Ovary (tissue), 9 donors: ENCODE measurements around the gene TBC1D16. TPM values are rescaled to one million over a fixed set of nuclear protein-coding genes. Genes with fewer than 3 reads are reported as not detected.

ENCODE experiments used
- DNase-seq, 5 donors: peaks; one replicate each; pipeline ENCODE4 v3.0.0-alpha.2; 2019 to 2020
- H3K27ac ChIP-seq, 2 donors: fragments of 200-600 bp; one replicate each; pipeline versions ENCODE4 v1.5.1 to v1.8.0; 2019 to 2022
- H3K27me3 ChIP-seq: fragments of 200-600 bp; one replicate; pipeline ENCODE4 v1.8.0; 2022
- H3K36me3 ChIP-seq: fragments of 200-600 bp; sonication (generic); one replicate; pipeline ENCODE4 v1.5.1; 2019
- H3K4me1 ChIP-seq: one replicate; pipeline ENCODE4 v1.8.1; 2013; ENCODE audit warnings: mild to moderate bottlenecking, moderate library complexity; ENCODE audit not compliant: insufficient read depth
- H3K4me3 ChIP-seq: fragments of 200-600 bp; sonication (generic); one replicate; pipeline ENCODE4 v1.5.1; 2017
- H3K9me3 ChIP-seq, 2 donors: fragments of 200-600 bp in 1 of 2; sonication (generic) in 1 of 2; one replicate each; pipeline versions ENCODE4 v1.5.1 to v1.8.1; 2013 to 2019; ENCODE audit warnings: mild to moderate bottlenecking in 1 of 2, moderate library complexity in 1 of 2
- CTCF ChIP-seq, 3 donors: fragments of 450-650 bp in 2 of 3; fragments of 200-600 bp in 1 of 3; IDR thresholded peaks; one replicate each; pipeline versions ENCODE4 v1.5.1 to v1.8.0; 2016 to 2022; ENCODE audit warnings: antibody characterized with exemption in 3 of 3, mild to moderate bottlenecking in 1 of 3
- EP300 ChIP-seq: sonication (generic); formaldehyde crosslinking; IDR thresholded peaks from one replicate; pipeline ENCODE4 v1.6.1; 2017; ENCODE audit warnings: antibody characterized with exemption
- POLR2A ChIP-seq: fragments of 450-650 bp; IDR thresholded peaks from one replicate; pipeline ENCODE4 v1.6.1; 2017; ENCODE audit warnings: antibody characterized with exemption, mild to moderate bottlenecking, moderate library complexity
- WGBS, 3 donors: extraction: QIAGEN DNeasy Blood & Tissue Kit in 1 of 3; methylation state at CpG; one replicate each; pipeline versions ENCODE4 v1.1.5 to v1.1.7; 2013 to 2017; 5-methylcytosine and 5-hydroxymethylcytosine counted together
- intact Hi-C, 4 donors: fragments of 100-400 bp; cut with DNase I; formaldehyde crosslinking; loops; one replicate each; pipeline versions ENCODE4 v1.11.0 to v1.15.1; 2022 to 2023
- polyA plus RNA-seq, 2 donors: library from polyadenylated mRNA; stranded (reverse); fragments of 200-250 nt in 1 of 2; fragments of 350-450 nt in 1 of 2; fragmentation: Illumina TruSeq in 1 of 2; extraction: RNeasy Lipid Tissue Mini Kit (QIAGEN cat#74804) in 1 of 2; gene quantifications; one replicate each; pipeline ENCODE4 v1.2.3, GENCODE V29; 2013 to 2014
- total RNA-seq, 7 donors: library from RNA; depleted of rRNA in 2 of 7; stranded (reverse); fragments of >200 nt in 2 of 7; fragmentation: NEBNext Ultra II Directional in 3 of 7; extraction: Animal tissue kit (Norgen Biotek cat#: 25700) in 3 of 7; gene quantifications; one replicate each; pipeline versions ENCODE4 v1.1.0 to v1.2.4, GENCODE V29; 2016 to 2023
- donor health status: DM: no; HTN: no; CAD: no; lungs with moderate emphysema.
- donor health status: DM: no; HTN: no; CAD: no.
- donor health status: Bipolar disorder and iron deficiency.
- donor health status: DM: yes; HTN: yes; CAD: no.
- donor health status: DM: no; HTN: no; CAD: no.
- donor health status: DM: yes; HTN: yes; CAD: no.

TBC1D16 gene
- total and polyA plus RNA-seq, 9 donors: 9.3 to 40.5 (median 27.1) TPM

GRCh38 chr17:79912552-79913330 is 122.9 kb downstream of the TBC1D16 start:
- no peak overlapping the region for H3K4me3 ChIP-seq
- no peak overlapping the region for H3K27ac ChIP-seq
- no peaks in the 10 kb centered on the region for H3K27me3 ChIP-seq
- TF ChIP-seq POLR2A: no peak
- no peak for TF ChIP-seq EP300
- no peak for TF ChIP-seq CTCF (IDR thresholded peaks at IDR 0.05)
- no peaks in the 10 kb centered on the region for H3K4me1 ChIP-seq
- intact Hi-C loops: loop anchor here in 2 of 4 donors (10.0 kb wide), 3 partner anchors 48 to 168 kb away; no protein-coding TSS in a partner anchor
- no peaks in the 10 kb centered on the region for H3K9me3 ChIP-seq
- no peaks in the 10 kb centered on the region for H3K36me3 ChIP-seq
- WGBS, 3 donors: 85 to 92% (median 87%) methylated on average over 14 of the region's 14 CpGs
- no peak for DNase-seq

- no peak overlapping the region for H3K27ac ChIP-seq
- no peaks in the 10 kb centered on the region for H3K27me3 ChIP-seq
- DNase-seq: no peak
- no peaks in the 10 kb centered on the region for H3K9me3 ChIP-seq
- no peaks in the 10 kb centered on the region for H3K36me3 ChIP-seq
- no peak for TF ChIP-seq POLR2A
- TF ChIP-seq CTCF (IDR thresholded peaks at IDR 0.05): no peak
- no peak for TF ChIP-seq EP300
- H3K4me1 ChIP-seq: no peaks in the 10 kb centered on the region
- 80 to 82% (median 81%) methylated on average over 20 of the region's 20 CpGs for WGBS, 3 donors
- intact Hi-C loops: loop anchor here in 2 of 4 donors (10.0 kb wide), 3 partner anchors 47 to 167 kb away; no protein-coding TSS in a partner anchor
- no peak overlapping the region for H3K4me3 ChIP-seq
Measured at GRCh38 chr17:79911430-79912399, 124.0 kb downstream of the TBC1D16 start.

GRCh38 chr17:79910985-79911361 is 124.7 kb downstream of the TBC1D16 start:
- no peaks in the 10 kb centered on the region for H3K9me3 ChIP-seq
- no peaks in the 10 kb centered on the region for H3K36me3 ChIP-seq
- DNase-seq: no peak
- no peak for TF ChIP-seq CTCF (IDR thresholded peaks at IDR 0.05)
- TF ChIP-seq POLR2A: no peak
- TF ChIP-seq EP300: no peak
- no peak overlapping the region for H3K27ac ChIP-seq
- intact Hi-C loops: loop anchor here in 2 of 4 donors (10.0 kb wide), 3 partner anchors 46 to 166 kb away; no protein-coding TSS in a partner anchor
- no peak overlapping the region for H3K4me3 ChIP-seq
- no peaks in the 10 kb centered on the region for H3K27me3 ChIP-seq
- no peaks in the 10 kb centered on the region for H3K4me1 ChIP-seq
- WGBS, 3 donors: 86 to 92% (median 87%) methylated on average over 14 of the region's 14 CpGs

DNA sequence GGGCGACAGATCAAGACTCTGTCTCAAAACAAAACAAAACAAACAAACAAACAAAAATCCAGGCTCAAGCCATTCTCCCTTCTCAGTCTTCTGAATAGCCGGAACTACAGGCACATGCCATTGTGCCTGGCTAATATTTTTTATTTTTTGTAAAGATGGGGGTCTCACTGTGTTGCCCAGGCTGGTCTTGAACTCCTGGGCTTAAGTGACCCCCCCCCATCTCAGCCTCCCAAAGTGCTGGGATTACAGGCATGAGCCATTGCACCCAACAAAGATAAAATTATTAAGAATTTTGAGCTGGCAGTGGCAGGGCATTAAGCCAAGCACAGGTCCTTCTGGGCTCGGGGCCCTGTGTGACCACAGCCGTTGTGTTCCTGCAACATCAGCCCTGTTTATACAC is 126.6 kb downstream of the TBC1D16 start:
- H3K9me3 ChIP-seq: no peaks in the 10 kb centered on the region
- DNase-seq: no peak
- no peaks in the 10 kb centered on the region for H3K27me3 ChIP-seq
- H3K36me3 ChIP-seq: no peaks in the 10 kb centered on the region
- H3K4me3 ChIP-seq: no peak overlapping the region
- intact Hi-C loops: no loop called here
- no peaks in the 10 kb centered on the region for H3K4me1 ChIP-seq
- TF ChIP-seq CTCF (IDR thresholded peaks at IDR 0.05) (no peak), EP300 (no peak), POLR2A (no peak)
- no peak overlapping the region for H3K27ac ChIP-seq
- WGBS, 3 donors: 44 to 57% (median 51%) methylated on average over 4 of the region's 4 CpGs
